COLO668 (cell line): ENCODE results near the gene ZCCHC7.
"Not testable (repeated sequence)": the region's sequence is repeated elsewhere in the genome, so short reads cannot be mapped to it uniquely, and the experiment has no call there.

Experiments
- DNase-seq: peaks from one replicate; lab custom pipeline; 2025; ENCODE audit not compliant: unreplicated experiment; lab: John Stamatoyannopoulos, UW

Gene ZCCHC7

DNA sequence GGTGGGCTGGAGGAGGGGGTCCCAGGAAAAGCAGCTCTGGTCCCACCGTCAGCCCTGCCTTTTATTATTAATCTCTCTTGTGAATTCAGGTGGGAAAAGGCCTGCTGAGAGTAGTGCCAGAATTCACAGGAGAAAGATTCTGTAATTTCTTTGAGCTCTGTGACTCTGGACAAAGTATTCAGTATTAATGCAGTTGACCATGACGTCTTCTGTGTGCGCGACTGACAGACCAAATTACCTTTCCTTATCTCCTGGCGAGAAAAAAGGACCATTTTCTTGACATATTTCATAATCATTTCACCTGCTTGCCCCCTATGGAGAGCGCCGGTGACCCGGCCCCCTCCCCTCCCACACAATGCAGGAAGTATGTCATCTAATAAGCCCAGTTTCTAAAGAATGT is 275.3 kb downstream of the ZCCHC7 start:
- DNase-seq, result no peak

DNA sequence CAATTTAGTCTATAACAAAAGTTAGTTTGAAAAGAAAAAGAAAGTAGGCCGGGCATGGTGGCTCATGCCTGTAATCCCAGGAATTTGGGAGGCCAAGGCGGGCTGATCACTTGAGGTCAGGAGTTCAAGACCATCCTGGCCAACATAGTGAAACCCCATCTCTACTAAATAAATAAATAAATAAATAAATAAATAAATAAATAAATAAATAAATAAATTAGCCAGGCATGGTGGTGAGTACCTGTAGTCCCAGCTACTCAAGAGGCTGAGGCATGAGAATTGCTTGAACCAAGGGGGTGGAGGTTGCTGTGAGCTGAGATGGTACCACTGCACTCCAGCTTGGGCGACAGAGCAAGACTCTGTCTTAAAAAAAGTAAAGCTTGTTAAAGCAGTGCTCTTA is 277.6 kb downstream of the ZCCHC7 start:
- not testable (repeated sequence) for DNase-seq

DNA sequence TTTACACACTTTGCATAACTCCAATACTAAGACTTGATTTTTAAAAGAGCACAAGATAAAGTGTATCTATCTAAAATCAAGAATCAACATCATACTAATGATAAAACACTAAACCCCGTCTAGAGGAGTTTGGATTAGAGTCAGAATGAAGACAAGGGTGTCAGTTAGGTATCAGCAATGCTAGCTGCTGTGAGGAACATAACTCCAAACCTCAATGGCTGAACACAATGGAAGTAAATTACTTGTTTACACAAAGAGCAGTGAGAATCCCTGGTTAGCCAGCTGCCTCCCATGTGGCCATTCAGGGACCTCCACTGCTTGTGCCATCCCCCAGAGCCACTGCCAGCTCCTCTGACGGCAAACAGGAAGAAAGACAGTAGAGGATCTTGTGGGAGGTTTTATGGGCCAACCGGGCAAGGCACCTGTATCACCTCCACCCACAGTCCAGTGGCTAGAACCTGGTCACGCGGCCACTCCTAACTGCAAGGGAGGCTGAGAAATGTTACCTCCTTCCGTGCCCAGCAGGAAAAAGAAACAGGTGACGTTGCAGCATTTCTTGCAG is 278.2 kb downstream of the ZCCHC7 start:
- DNase-seq, result no peak

DNA sequence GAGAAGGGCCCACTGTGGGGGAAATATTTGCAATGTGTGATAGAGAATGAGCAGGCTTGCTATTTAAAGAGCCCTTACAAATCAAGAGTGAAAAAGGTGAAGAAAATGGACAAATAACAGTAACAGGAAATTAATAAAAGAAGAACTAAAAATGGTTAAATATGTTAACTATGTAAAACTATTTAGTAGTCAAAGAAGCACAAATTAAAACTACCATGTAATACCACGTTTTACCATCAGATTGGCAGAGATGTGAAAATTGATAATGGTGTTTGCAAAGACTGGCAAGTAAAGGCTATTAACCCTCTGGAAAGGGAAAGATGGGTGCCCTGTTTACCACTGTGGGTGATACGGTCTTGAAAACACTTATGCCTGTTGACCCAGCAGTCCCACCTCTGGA is 279.0 kb downstream of the ZCCHC7 start:
- no peak for DNase-seq

DNA sequence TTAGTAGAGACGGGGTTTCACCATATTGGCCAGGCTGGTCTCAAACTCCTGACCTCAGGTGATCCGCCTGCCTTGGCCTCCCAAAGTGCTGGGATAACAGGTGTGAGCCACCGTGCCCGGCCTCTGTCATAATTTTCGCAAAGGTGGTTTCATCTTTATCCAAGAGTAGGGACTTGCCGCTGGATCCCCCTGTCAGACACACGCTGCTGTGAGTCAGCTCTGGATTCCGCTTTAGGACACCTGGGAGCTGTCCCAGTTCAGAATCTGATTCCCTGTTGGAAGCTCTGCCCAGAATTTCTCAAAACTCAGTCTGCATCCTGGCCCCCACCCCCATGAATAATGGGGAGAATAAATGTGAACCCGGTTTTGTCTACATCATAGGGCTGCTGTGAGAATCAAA is 284.2 kb downstream of the ZCCHC7 start:
- DNase-seq, result no peak

DNA sequence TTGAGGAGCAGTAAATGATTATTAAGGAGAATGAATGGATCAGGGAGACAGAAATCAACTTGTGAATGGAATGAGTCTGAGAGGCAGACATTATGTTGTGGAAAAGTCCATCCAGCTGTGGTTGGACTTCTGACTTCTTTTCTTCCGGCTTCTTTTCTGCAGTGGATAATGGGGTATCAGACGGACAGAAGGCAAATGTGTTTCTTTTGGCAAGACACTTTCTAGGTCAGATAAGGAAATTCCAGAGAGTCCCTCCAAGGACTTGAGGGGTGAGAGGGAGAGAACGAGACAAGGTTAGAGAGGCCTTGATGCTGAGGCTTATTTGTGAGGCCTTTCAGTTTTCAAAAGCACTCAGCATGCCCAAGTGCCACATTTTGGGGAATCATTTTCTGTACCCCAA is 285.0 kb downstream of the ZCCHC7 start:
- no peak for DNase-seq

DNA sequence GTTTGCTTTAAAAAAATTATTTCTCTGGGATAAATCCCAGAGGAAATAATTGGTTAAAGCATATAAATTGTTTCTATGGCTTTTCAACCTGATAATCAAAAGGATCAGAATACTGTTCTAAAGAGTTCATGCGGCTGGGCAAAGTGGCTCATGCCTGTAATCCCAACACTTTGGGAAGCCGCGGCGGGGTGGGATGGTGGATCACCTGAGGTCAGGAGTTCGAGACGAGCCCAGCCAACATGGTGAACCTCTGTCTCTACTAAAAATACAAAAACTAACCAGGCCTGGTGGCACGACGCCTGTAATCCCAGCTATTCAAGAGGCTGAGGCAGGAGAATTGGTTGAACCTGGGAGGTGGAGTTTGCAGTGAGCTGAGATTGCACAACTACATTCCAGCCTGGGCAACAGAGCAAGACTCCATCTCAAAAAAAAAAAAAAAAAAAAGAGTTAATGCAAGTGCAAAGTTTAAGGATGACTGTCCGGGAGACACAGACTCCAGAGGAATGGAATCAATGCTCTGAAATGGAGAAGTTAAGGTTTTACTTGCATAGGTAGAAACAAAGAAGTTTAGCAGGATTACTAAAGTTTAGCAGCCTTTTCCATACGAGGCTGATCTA is 285.5 kb downstream of the ZCCHC7 start:
- DNase-seq, result no peak

DNA sequence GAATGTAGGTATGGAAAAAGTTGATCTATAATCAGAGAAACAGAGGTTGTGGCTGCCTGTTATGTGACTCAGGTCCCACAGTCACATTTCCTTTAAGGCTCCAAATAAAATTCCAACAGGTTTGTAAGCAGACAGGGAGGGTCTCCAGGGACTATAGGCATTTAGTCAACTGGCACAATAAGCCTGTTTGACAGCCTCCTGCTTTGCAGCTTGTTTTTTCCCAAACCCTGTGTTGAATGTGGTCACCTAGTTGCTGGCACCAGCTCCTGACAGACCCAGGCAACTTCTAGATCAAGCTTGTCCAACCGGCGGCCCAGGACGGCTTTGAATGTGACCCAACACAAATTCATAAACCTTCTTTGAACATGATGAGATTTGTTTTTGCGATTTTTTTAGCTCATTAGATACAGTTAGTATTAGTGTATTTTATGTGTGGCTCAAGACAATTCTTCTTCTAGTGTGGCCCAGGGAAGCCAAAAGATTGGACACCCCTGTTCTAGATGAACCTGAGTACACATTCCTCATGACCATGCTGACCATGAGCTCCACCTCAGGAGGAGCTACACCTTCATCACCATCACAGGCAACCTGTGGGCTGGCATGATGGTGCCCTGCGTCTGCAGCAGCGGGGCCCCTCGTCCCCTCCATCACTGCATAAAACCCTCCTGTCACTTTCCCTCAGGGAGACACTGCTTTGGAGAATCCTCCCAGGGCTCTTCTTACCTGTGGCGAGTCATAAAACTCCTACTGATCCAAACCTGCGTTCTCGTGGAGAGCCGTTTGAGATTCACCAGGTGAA is 286.4 kb downstream of the ZCCHC7 start:
- no peak for DNase-seq

DNA sequence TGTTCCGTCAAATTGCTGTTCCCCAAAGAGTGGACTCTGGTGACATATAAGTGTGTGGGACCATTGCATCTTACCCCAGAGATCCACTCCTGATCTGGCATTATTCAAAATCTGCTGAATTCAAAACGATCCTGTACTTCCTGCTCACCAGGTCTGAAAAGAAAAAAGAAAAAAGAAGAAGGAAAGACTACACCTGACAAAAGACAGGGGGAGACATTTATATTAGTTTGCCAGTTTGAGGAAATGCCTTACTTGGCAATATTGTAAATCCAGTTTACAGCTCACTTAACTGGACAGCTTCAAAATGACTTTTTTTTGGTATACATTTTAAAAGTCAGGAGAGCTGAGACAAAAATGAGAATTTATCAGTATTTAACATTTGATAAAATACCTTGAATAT is 287.1 kb downstream of the ZCCHC7 start:
- DNase-seq, result no peak
